ENCODE data around the gene BBS7. TPM values are rescaled to one million over a fixed set of nuclear protein-coding genes. Genes with fewer than 3 reads are reported as not detected.

Gene BBS7
- total RNA-seq, 2 donors from 2014 or later, result 4.9 to 5.5 TPM

GRCh38 chr4:121818215-121818614 is 52.1 kb downstream of the BBS7 start:
- Histone ChIP-seq H3K27ac (no peak overlapping the region), H3K9me3 (no peaks in the 10 kb centered on the region), H3K27me3 (no peaks in the 10 kb centered on the region), H3K36me3 (peaks cover 35% of the 10 kb centered on the region), H3K4me3 (no peak overlapping the region), H3K4me1 (peaks cover 0 to 9% of the 10 kb centered on the region in 2 donors)
- no peak for TF ChIP-seq CTCF (IDR thresholded peaks at IDR 0.05)
- no peak for DNase-seq (ENCODE audit: low spot score)

- no peaks in the 10 kb centered on the region for H3K27me3 ChIP-seq
- no peak for DNase-seq (ENCODE audit: low spot score)
- H3K9me3 ChIP-seq, result no peaks in the 10 kb centered on the region
- H3K36me3 ChIP-seq, result peaks cover 40% of the 10 kb centered on the region
- no peak overlapping the region for H3K4me3 ChIP-seq
- peaks cover 0 to 4% of the 10 kb centered on the region in 2 donors for H3K4me1 ChIP-seq
- no peak for TF ChIP-seq CTCF (IDR thresholded peaks at IDR 0.05)
- H3K27ac ChIP-seq, result no peak overlapping the region
Measured at GRCh38 chr4:121817701-121818100, 52.6 kb downstream of the BBS7 start.

GRCh38 chr4:121817006-121817405 is 53.3 kb downstream of the BBS7 start:
- no peaks in the 10 kb centered on the region for H3K27me3 ChIP-seq
- no peak for TF ChIP-seq CTCF (IDR thresholded peaks at IDR 0.05)
- H3K4me1 ChIP-seq, result no peaks in the 10 kb centered on the region
- peaks cover 47% of the 10 kb centered on the region for H3K36me3 ChIP-seq
- DNase-seq (ENCODE audit: low spot score), result no peak
- H3K9me3 ChIP-seq, result no peaks in the 10 kb centered on the region
- H3K27ac ChIP-seq, result no peak overlapping the region
- H3K4me3 ChIP-seq, result no peak overlapping the region

- Histone ChIP-seq H3K4me3 (no peak overlapping the region), H3K27ac (no peak overlapping the region), H3K27me3 (no peaks in the 10 kb centered on the region), H3K36me3 (peaks cover 70% of the 10 kb centered on the region), H3K4me1 (no peaks in the 10 kb centered on the region), H3K9me3 (no peaks in the 10 kb centered on the region)
- TF ChIP-seq CTCF (IDR thresholded peaks at IDR 0.05), result no peak
- no peak for DNase-seq (ENCODE audit: low spot score)
Measured at GRCh38 chr4:121814756-121815155, 55.5 kb downstream of the BBS7 start.

- Histone ChIP-seq H3K9me3 (no peaks in the 10 kb centered on the region), H3K4me1 (no peaks in the 10 kb centered on the region), H3K36me3 (peaks cover 96% of the 10 kb centered on the region), H3K4me3 (no peak overlapping the region), H3K27ac (no peak overlapping the region), H3K27me3 (no peaks in the 10 kb centered on the region)
- no peak for DNase-seq (ENCODE audit: low spot score)
- TF ChIP-seq CTCF (IDR thresholded peaks at IDR 0.05), result no peak
Measured at GRCh38 chr4:121811122-121811521, 59.2 kb downstream of the BBS7 start.

GRCh38 chr4:121806411-121806810 is 63.9 kb downstream of the BBS7 start:
- Histone ChIP-seq H3K36me3 (peaks cover 70% of the 10 kb centered on the region), H3K27me3 (no peaks in the 10 kb centered on the region), H3K4me3 (no peak overlapping the region), H3K9me3 (no peaks in the 10 kb centered on the region), H3K27ac (no peak overlapping the region), H3K4me1 (peaks cover 0 to 9% of the 10 kb centered on the region in 2 donors)
- no peak for TF ChIP-seq CTCF (IDR thresholded peaks at IDR 0.05)
- no peak for DNase-seq (ENCODE audit: low spot score)

Measured in right atrium auricular region (tissue), 2 donors.